H1 (cell line): Measurements from ENCODE around the gene FGFBP3. TPM values are rescaled to one million over a fixed set of nuclear protein-coding genes. Genes with fewer than 3 reads are reported as not detected.
A peak's percentile ranks its signal among the peaks of the same experiment; 100 is the strongest.

Experiments used
- CTCF ChIA-PET: fragments of 300-600 bp; sonication (Branson Sonifier 250); formaldehyde crosslinking; loops from one replicate; lab custom pipeline; 2021; ENCODE audit not compliant: partially characterized antibody; lab: Charles Lee
- POLR2A ChIA-PET: fragments of 300-600 bp; sonication (Branson Sonifier 250); formaldehyde crosslinking; loops from one replicate; lab custom pipeline; 2021; ENCODE audit warnings: inconsistent platforms; ENCODE audit not compliant: partially characterized antibody; lab: Charles Lee
- DNase-seq, 2 experiments: peaks; one replicate each; pipeline versions ENCODE4 v3.0.0 to v3.0.0-alpha.2; 2010 to 2022; ENCODE audit warnings: low spot score in 2 of 2, low read depth in 1 of 2, mixed read lengths in 1 of 2
- FAIRE-seq: peaks from 2 replicates; lab custom pipeline; 2011; peaks lifted over from hg19 to GRCh38; lab: Jason Lieb, UNC
- H2AFZ ChIP-seq: 2 replicates; pipeline ENCODE4 v1.8.1; 2012; ENCODE audit warnings: low read length, inconsistent platforms
- H2AK5ac ChIP-seq: 2 replicates; pipeline ENCODE4 v1.6.1; 2013; ENCODE audit warnings: low read depth, low read length
- H2BK120ac ChIP-seq: replicated peaks from 2 replicates; pipeline ENCODE3; 2013; ENCODE audit warnings: low read depth, low read length, inconsistent platforms
- H2BK12ac ChIP-seq: 2 replicates; pipeline ENCODE4 v1.6.1; 2013; ENCODE audit warnings: low read depth, low read length
- H2BK15ac ChIP-seq: 2 replicates; pipeline ENCODE4 v1.6.1; 2013; ENCODE audit warnings: low read length
- H2BK20ac ChIP-seq: 2 replicates; pipeline ENCODE4 v1.6.1; 2013; ENCODE audit warnings: low read length
- H2BK5ac ChIP-seq: 2 replicates; pipeline ENCODE4 v1.6.1; 2013; ENCODE audit warnings: low read depth, low read length
- H3K14ac ChIP-seq: 2 replicates; pipeline ENCODE4 v1.6.1; 2013; ENCODE audit warnings: inconsistent platforms; ENCODE audit not compliant: insufficient read length
- H3K18ac ChIP-seq: 2 replicates; pipeline ENCODE4 v1.6.1; 2013; ENCODE audit warnings: low read length; ENCODE audit errors: extremely low read depth
- H3K23ac ChIP-seq: 2 replicates; pipeline ENCODE4 v1.6.1; 2013; ENCODE audit warnings: inconsistent platforms; ENCODE audit not compliant: insufficient read length
- H3K23me2 ChIP-seq: 2 replicates; pipeline ENCODE4 v1.6.1; 2013; ENCODE audit warnings: low read depth, low read length
- H3K27ac ChIP-seq: 2 replicates; pipeline ENCODE4 v1.6.1; 2011; ENCODE audit warnings: low read depth, low read length, inconsistent platforms
- H3K27me3 ChIP-seq, 4 experiments: replicated peaks in 1 of 4; 1 replicate in 1 of 4; 2 replicates in 3 of 4; pipeline versions ENCODE4 v1.6.1 to v1.8.1; 2011 to 2013; ENCODE audit warnings: low read length in 3 of 4, mild to moderate bottlenecking in 3 of 4, inconsistent platforms in 2 of 4, mixed read lengths in 2 of 4, moderate library complexity in 1 of 4; ENCODE audit not compliant: control insufficient read depth in 3 of 4, insufficient read depth in 3 of 4; ENCODE audit errors: extremely low read depth in 1 of 4
- H3K36me3 ChIP-seq, 4 experiments: 2 replicates each; pipeline versions ENCODE4 v1.6.1 to v1.8.1; 2011 to 2013; ENCODE audit warnings: mild to moderate bottlenecking in 4 of 4, low read length in 3 of 4, moderate library complexity in 2 of 4, control low read depth in 1 of 4, inconsistent platforms in 1 of 4; ENCODE audit not compliant: insufficient read depth in 4 of 4, control insufficient read depth in 2 of 4
- H3K4ac ChIP-seq: replicated peaks from 2 replicates; pipeline ENCODE3; 2013; ENCODE audit warnings: low read length, low read depth, mixed read lengths, inconsistent platforms; ENCODE audit not compliant: insufficient read length
- H3K4me1 ChIP-seq, 4 experiments: replicated peaks in 1 of 4; 1 replicate in 1 of 4; 2 replicates in 3 of 4; pipeline versions ENCODE4 v1.6.1 to v1.8.1; 2011 to 2013; ENCODE audit warnings: low read length in 3 of 4, inconsistent platforms in 2 of 4, mixed read lengths in 1 of 4; ENCODE audit not compliant: insufficient read depth in 4 of 4, control insufficient read depth in 3 of 4
- H3K4me2 ChIP-seq, 2 experiments: 2 replicates each; pipeline versions ENCODE4 v1.6.1 to v1.8.1; 2011 to 2013; ENCODE audit warnings: low read depth in 2 of 2, low read length in 2 of 2, control low read depth in 1 of 2, inconsistent platforms in 1 of 2, mild to moderate bottlenecking in 1 of 2; ENCODE audit not compliant: insufficient read depth in 1 of 2
- H3K4me3 ChIP-seq, 4 experiments: fragments of 200-600, 300-600 bp in 1 of 4; sonication (generic), shearing (Covaris generic), sonication (Bioruptor Twin) in 1 of 4; 2 replicates each; pipeline versions ENCODE4 v1.5.1 to v1.8.1; 2011 to 2016; ENCODE audit warnings: low read length in 4 of 4, low read depth in 3 of 4, control low read depth in 2 of 4, inconsistent platforms in 2 of 4, mild to moderate bottlenecking in 2 of 4, mixed read lengths in 1 of 4, moderate library complexity in 1 of 4; ENCODE audit not compliant: insufficient read depth in 2 of 4; ENCODE audit errors: extremely low read depth in 1 of 4
- H3K56ac ChIP-seq: replicated peaks from 2 replicates; pipeline ENCODE3; 2013; ENCODE audit warnings: low read depth, mild to moderate bottlenecking, mixed read lengths, low read length, inconsistent platforms; ENCODE audit not compliant: insufficient read length
- H3K79me1 ChIP-seq: 2 replicates; pipeline ENCODE4 v1.6.1; 2013; ENCODE audit warnings: low read depth, low read length, control low read depth
- H3K79me2 ChIP-seq, 2 experiments: 2 replicates each; pipeline versions ENCODE4 v1.6.1 to v1.8.1; 2012 to 2013; ENCODE audit warnings: low read length in 2 of 2, mild to moderate bottlenecking in 2 of 2, inconsistent platforms in 1 of 2; ENCODE audit not compliant: insufficient read depth in 2 of 2, control insufficient read depth in 1 of 2
- H3K9ac ChIP-seq, 4 experiments: replicated peaks in 1 of 4; 1 replicate in 1 of 4; 2 replicates in 3 of 4; pipeline versions ENCODE4 v1.6.1 to v1.8.1; 2011 to 2013; ENCODE audit warnings: low read depth in 3 of 4, low read length in 3 of 4, control low read depth in 2 of 4, mild to moderate bottlenecking in 2 of 4, moderate library complexity in 2 of 4, inconsistent platforms in 1 of 4; ENCODE audit errors: extremely low read depth in 1 of 4
- H3K9me3 ChIP-seq, 2 experiments: 2 replicates each; pipeline versions ENCODE4 v1.6.1 to v1.8.1; 2012 to 2013; ENCODE audit warnings: mild to moderate bottlenecking in 2 of 2, moderate library complexity in 2 of 2, control low read depth in 1 of 2, inconsistent platforms in 1 of 2, low read depth in 1 of 2, low read length in 1 of 2, mixed read lengths in 1 of 2; ENCODE audit not compliant: insufficient read depth in 2 of 2
- H4K20me1 ChIP-seq, 2 experiments: replicated peaks in 1 of 2; 2 replicates each; pipeline versions ENCODE3 to v1.8.1; 2011 to 2013; ENCODE audit warnings: inconsistent platforms in 2 of 2, low read length in 2 of 2, mild to moderate bottlenecking in 1 of 2; ENCODE audit not compliant: insufficient read depth in 2 of 2, control insufficient read depth in 1 of 2
- H4K5ac ChIP-seq: 2 replicates; pipeline ENCODE4 v1.6.1; 2013; ENCODE audit warnings: low read length, low read depth, mixed read lengths, inconsistent platforms; ENCODE audit not compliant: insufficient read length
- H4K8ac ChIP-seq: 2 replicates; pipeline ENCODE4 v1.8.0; 2013; ENCODE audit warnings: mild to moderate bottlenecking, moderate library complexity, low read length, inconsistent platforms; ENCODE audit not compliant: insufficient read depth; ENCODE audit errors: extremely low read depth
- H4K91ac ChIP-seq: replicated peaks from 2 replicates; pipeline ENCODE3; 2013; ENCODE audit warnings: low read length, mixed read lengths, inconsistent platforms; ENCODE audit not compliant: insufficient read length
- BCL11A ChIP-seq, 2 experiments: IDR thresholded peaks; one replicate each; pipeline ENCODE4 v1.6.1; 2011; ENCODE audit warnings: low read depth in 2 of 2, low read length in 2 of 2, mild to moderate bottlenecking in 2 of 2
- CBX5 ChIP-seq: fragments of 300-800, 300-1000 bp; sonication (generic); IDR thresholded peaks from 2 replicates; pipeline ENCODE4 v1.7.1; 2016; ENCODE audit warnings: antibody characterized with exemption, low read length, low read depth
- CHD2 ChIP-seq: IDR thresholded peaks from 2 replicates; pipeline ENCODE4 v1.6.1; 2012; ENCODE audit warnings: low read length, improper control_type of control experiment
- CTBP2 ChIP-seq: IDR thresholded peaks from 2 replicates; pipeline ENCODE4 v1.7.0; 2011; ENCODE audit warnings: borderline replicate concordance, mild to moderate bottlenecking, moderate library complexity, mixed read lengths, low read length; ENCODE audit not compliant: insufficient read depth, insufficient read length
- EP300 ChIP-seq, 2 experiments: IDR thresholded peaks; 1 replicate in 1 of 2; 2 replicates in 1 of 2; pipeline ENCODE4 v1.6.1; 2011 to 2012; ENCODE audit warnings: low read depth in 2 of 2, low read length in 2 of 2, mild to moderate bottlenecking in 2 of 2, borderline replicate concordance in 1 of 2, inconsistent platforms in 1 of 2, moderate library complexity in 1 of 2
- FOSL1 ChIP-seq: IDR thresholded peaks from 2 replicates; pipeline ENCODE4 v1.6.1; 2011; ENCODE audit warnings: mild to moderate bottlenecking, low read depth, low read length, moderate library complexity; ENCODE audit not compliant: insufficient read depth
- GTF2F1 ChIP-seq: IDR thresholded peaks from 2 replicates; pipeline ENCODE4 v1.6.1; 2012; ENCODE audit warnings: low read depth, low read length, improper control_type of control experiment, borderline replicate concordance
- HDAC6 ChIP-seq: IDR thresholded peaks from one replicate; pipeline ENCODE4 v1.7.1; 2012; ENCODE audit warnings: low read depth, mild to moderate bottlenecking, inconsistent platforms, low read length, moderate library complexity
- KDM1A ChIP-seq: fragments of 200-600, 300-600 bp; sonication (generic); IDR thresholded peaks from 2 replicates; pipeline ENCODE4 v1.7.1; 2016; ENCODE audit warnings: mild to moderate bottlenecking, low read length, borderline replicate concordance
- RXRA ChIP-seq: IDR thresholded peaks from 2 replicates; pipeline ENCODE4 v1.6.1; 2011; ENCODE audit warnings: low read depth, mild to moderate bottlenecking, low read length, moderate library complexity; ENCODE audit not compliant: insufficient read depth
- SP2 ChIP-seq: IDR thresholded peaks from 2 replicates; pipeline ENCODE4 v1.6.1; 2012; ENCODE audit warnings: mild to moderate bottlenecking, low read length, inconsistent platforms
- SRF ChIP-seq: IDR thresholded peaks from 2 replicates; pipeline ENCODE4 v1.6.1; 2011; ENCODE audit warnings: mild to moderate bottlenecking, low read depth, low read length, moderate library complexity
- TEAD4 ChIP-seq: IDR thresholded peaks from 2 replicates; pipeline ENCODE4 v1.6.1; 2012; ENCODE audit warnings: low read depth, low read length, inconsistent platforms, mixed read lengths
- YY1 ChIP-seq: IDR thresholded peaks from 2 replicates; pipeline ENCODE4 v1.6.1; 2011; ENCODE audit warnings: low read depth, mild to moderate bottlenecking, low read length
- WGBS, 2 experiments: shearing (Covaris generic) in 1 of 2; methylation state at CpG; one replicate each; pipeline versions ENCODE4 v1.1.6 to v1.1.7; 2013 to 2015; ENCODE audit warnings: low lambda C conversion rate in 2 of 2, mixed read lengths in 2 of 2, inconsistent platforms in 1 of 2, low coverage in 1 of 2, missing lambda C conversion rate in 1 of 2; ENCODE audit not compliant: insufficient replicate concordance in 2 of 2, insufficient coverage in 1 of 2, insufficient read length in 1 of 2; ENCODE audit errors: extremely low coverage in 1 of 2, missing lambda C conversion rate in 1 of 2; 5-methylcytosine and 5-hydroxymethylcytosine counted together
- polyA plus RNA-seq, 7 experiments: library from polyadenylated mRNA; depleted of rRNA in 3 of 7; stranded (reverse) in 5 of 7; unstranded in 2 of 7; fragments of >200 nt in 5 of 7; fragments of 200-250 nt in 2 of 7; gene quantifications; 1 replicate in 5 of 7; 2 replicates in 1 of 7; 4 replicates in 1 of 7; pipeline versions ENCODE4 v1.2.1 to v1.2.3, GENCODE V29; 2011 to 2013; ENCODE audit warnings: missing spikeins in 2 of 7, mixed read lengths in 2 of 7
- total RNA-seq: library from RNA; stranded (reverse); fragmentation: NEBNext Ultra II Directional; extraction: Animal tissue kit (Norgen Biotek cat#: 25700); gene quantifications from 2 replicates; pipeline ENCODE4 v1.2.1, GENCODE V29; 2021

Gene FGFBP3
- total and polyA plus RNA-seq, 2 of the 8 experiments (the other 6 are each of a cell fraction or from before 2014, with no cell fraction given): 54.6 to 115 TPM

DNA sequence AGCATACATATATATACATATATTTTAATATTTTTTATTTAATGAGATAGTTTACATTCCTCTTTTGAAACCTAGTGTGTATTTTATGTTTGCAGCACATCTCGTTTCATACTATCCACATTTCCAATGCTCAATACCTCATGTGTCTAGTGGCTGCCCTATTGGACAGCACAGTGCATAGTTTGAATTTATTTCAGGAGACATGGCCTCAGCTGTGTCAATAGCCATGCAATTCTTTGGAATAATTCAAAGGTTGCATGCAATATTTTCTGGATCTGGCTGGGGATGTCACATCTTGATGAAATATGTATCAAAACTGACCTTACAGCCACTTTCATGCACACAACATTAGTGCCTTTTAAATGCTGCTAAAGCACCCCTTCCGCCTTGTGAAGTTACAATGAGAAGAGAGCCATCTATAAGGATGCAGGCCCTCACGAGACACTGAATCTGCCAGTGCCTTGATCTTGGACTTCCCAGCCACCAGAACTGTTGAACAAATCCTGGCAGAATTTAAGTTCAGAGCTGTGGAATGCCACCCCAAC lies 13.0 kb downstream of the FGFBP3 start:
- H3K23ac ChIP-seq: no peak overlapping the region
- H3K18ac ChIP-seq: no peak overlapping the region
- no peaks in the 10 kb centered on the region for H3K27me3 ChIP-seq
- H3K23me2 ChIP-seq: no peaks in the 10 kb centered on the region
- no peak overlapping the region for H4K8ac ChIP-seq
- no peak for DNase-seq
- no peak overlapping the region for H3K56ac ChIP-seq
- no peak overlapping the region for H3K27ac ChIP-seq
- H2BK20ac ChIP-seq: no peak overlapping the region
- no peak overlapping the region for H2BK5ac ChIP-seq
- H3K36me3 ChIP-seq: no peaks in the 10 kb centered on the region
- peak overlapping the region; percentile 54 for H4K91ac ChIP-seq
- no peaks in the 10 kb centered on the region for H3K79me1 ChIP-seq
- no peak overlapping the region for H2BK15ac ChIP-seq
- no peak overlapping the region for H3K9ac ChIP-seq
- H4K5ac ChIP-seq: no peak overlapping the region
- peaks cover 0 to 3% (median 0%) of the 10 kb centered on the region in 4 experiments; a peak in 2 of 7 replicates for H3K4me1 ChIP-seq
- H2BK120ac ChIP-seq: no peak overlapping the region
- 92% methylated on average over 3 of the region's 3 CpGs; no CpG with 5 or more reads in 1 of the 2 experiments for WGBS, 2 experiments
- no peak for FAIRE-seq
- H3K4me2 ChIP-seq: no peak overlapping the region
- H3K14ac ChIP-seq: no peak overlapping the region
- no peaks in the 10 kb centered on the region for H3K79me2 ChIP-seq
- TF ChIP-seq FOSL1: no peak
- TF ChIP-seq GTF2F1: no peak
- no peak for TF ChIP-seq CHD2
- no peak for TF ChIP-seq SRF
- no peak for TF ChIP-seq YY1
- TF ChIP-seq EP300 (IDR thresholded peaks at IDR 0.05; ENCODE audit: borderline replicate concordance in 1 of 2, low read depth in 2 of 2, low read length in 2 of 2): no peak
- TF ChIP-seq CTBP2: no peak
- TF ChIP-seq HDAC6: no peak
- TF ChIP-seq BCL11A (IDR thresholded peaks at IDR 0.05; ENCODE audit: low read depth in 2 of 2, low read length in 2 of 2): no peak
- no peak for TF ChIP-seq RXRA
- TF ChIP-seq SP2: no peak
- no peak for TF ChIP-seq KDM1A
- TF ChIP-seq CBX5: no peak
- no peak for TF ChIP-seq TEAD4
- H3K9me3 ChIP-seq: 0 out of 4 replicates have a peak, but pooled peaks cover 0 to 5% of the 10 kb centered on the region in 2 experiments
- peak overlapping the region; percentile 61 for H3K4ac ChIP-seq
- no peak overlapping the region for H3K4me3 ChIP-seq
- H2AFZ ChIP-seq: no peak overlapping the region
- CTCF ChIA-PET: interaction anchor here (1.0 to 1.5 kb wide), 2 partner anchors 16 to 40 kb away, joined by 3 to 5 read pairs; no protein-coding TSS in a partner anchor
- no peak overlapping the region for H2AK5ac ChIP-seq
- H4K20me1 ChIP-seq: no peaks in the 10 kb centered on the region
- H2BK12ac ChIP-seq: no peak overlapping the region
- POLR2A ChIA-PET: interaction anchor here (1.0 to 1.2 kb wide), 2 partner anchors 11 to 69 kb away, joined by 3 read pairs; no protein-coding TSS in a partner anchor
